NCI-H1105 treated with DMSO at 0.1 percent for 48 hours (cell line): ENCODE results near the gene DCXR.

ENCODE experiments used
- DNase-seq: peaks from one replicate; lab custom pipeline; 2025; lab: John Stamatoyannopoulos, UW

Gene DCXR

DNA sequence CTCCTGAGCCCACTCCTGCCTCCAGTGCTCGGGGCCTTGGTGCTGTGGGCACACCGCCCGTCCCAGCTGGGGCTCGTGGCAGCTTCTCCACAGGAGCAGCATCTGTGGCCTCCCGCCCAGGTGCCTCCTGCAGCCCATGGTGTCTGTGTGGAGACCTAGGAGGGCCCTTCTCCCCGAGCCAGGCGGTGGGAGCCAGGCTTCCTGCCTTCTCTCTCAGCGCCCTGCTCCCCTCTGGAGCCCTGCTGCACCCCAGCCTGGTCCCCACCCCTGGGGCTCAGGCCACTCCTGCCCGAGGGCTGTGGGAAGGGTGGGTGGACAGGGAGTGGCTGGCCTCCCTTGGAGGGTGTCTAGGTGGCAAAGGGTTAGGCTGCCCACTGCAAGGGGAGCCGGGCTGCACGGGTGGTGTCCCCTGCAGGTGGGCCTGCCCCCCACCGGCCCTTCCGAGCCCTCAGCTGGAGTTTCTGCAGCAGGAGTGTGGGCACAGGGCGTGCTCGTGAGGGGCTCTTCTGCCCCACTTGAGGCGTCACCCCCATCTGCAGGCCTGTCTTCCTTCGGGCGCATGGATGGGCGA lies 25.8 kb downstream of the DCXR start:
- no peak for DNase-seq

DNA sequence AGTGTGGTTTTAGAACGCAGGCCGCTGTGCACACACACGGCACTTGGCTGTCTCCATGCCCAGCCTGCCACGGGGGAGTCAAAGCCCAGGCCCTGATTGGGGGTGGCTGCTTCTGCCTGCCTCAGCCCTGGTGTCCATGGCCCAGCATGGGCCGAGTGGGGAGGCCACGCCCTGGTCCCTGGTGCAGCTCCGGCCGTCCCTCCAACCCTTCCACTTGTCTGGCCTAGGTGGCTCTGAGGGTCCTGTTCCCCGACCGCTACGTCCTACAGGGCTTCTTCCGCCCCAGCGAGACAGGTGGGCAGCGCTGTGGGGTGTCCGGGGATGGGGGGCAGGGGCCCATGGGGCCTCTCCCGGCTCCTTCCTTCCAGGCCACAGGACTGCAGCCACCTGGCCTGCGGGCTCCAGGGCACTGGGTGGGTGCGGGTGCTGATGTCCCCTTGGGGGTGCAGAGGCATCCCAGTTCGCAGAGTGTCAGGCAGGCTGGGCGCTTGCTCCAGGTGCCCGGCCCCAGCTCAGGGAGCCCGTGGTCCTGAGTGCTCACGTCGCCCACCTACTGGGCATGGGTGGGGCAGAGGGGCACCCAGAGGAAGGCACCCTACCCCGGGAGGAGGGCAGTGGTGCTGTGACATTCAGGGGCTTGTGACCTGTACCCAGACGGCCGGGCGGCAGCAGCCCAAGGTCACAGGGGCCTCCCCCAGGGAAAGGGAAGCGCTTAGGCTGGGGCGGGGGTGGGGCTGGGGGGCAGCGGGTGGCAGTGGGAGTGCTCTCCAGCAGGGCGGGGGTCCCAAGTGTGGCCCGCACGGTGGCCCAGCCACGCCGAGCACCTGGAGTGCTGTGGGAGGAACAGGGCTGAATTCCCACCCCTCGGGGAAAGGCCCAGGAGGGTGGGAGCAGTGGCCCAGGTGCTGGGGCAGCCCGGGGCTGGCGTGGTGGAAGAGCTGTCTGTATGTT lies 26.6 kb downstream of the DCXR start:
- DNase-seq, result no peak

- DNase-seq, result no peak
Measured at GRCh38 chr17:82009413-82009812, 28.1 kb downstream of the DCXR start.

DNA sequence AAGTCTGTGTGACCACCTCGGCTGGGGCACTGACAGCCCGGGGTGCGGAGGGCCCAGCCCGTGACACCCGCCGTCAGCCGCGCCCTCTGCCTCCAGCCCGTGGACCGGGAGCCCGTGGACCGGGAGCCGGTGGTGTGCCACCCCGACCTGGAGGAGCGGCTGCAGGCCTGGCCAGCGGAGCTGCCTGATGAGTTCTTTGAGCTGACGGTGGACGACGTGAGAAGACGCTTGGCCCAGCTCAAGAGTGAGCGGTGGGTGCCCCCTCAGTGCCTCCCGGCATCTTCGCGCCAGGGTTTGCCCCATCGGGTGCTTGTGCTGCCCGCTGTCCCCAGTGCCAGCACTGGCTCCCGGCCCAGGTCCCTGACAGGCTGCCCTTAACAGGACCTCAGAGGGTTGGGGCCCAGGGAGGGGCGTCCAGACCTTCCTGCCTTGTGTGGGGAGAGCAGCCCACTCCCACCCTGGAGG lies 28.5 kb downstream of the DCXR start:
- DNase-seq, result no peak

GRCh38 chr17:82008258-82008940 lies 29.1 kb downstream of the DCXR start:
- DNase-seq, result no peak

DNA sequence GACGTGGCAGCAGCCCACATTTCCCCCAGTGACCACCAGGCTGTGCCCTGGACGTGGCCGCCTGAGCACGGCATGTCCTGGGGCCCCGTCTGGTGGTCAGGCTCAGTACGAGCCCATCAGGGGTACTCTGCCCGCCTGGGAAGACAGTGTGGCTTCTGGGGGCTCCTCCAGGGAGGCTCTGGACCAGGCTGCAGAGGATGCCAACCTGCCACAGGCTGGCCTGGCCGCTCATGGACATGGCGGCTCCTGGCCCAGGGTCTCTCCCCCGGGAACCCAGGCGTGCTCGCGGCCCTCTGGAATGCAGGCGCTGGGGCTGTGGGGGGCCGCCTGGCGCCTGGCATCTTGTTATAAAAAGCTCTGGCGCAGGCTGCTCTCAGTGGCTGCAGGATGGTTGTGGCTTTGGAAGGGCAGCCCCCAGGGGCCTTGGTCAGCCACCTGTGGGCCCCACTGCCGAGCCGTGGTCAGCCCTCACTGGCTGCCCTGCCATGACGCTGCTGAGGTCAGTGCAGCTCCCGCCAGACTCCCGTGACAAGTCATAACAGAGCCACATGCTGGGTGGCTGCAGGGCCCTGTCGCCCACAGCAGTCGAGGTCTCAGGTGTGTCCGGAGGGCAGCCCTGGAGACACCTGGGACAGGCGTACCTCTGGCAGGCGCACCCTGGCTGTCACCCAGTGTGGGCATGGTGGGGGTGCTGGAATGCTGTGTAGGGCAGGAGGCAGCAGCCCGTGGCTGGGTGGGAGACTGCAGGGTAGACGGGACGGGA lies 29.8 kb downstream of the DCXR start:
- no peak for DNase-seq

DNA sequence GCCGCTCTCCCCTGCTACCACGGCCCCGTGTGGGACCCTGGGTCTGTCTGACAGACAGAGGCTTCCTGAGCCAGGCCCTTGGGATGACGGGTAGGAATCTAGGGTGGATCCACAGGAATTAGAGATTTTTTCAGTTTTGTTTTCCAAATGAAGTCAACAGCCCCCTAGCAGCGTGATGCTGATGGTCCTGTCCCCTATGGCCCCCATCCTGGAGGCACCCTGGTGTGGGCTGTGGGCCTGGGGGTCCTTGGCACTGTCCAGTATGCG lies 30.3 kb downstream of the DCXR start:
- no peak for DNase-seq

DNA sequence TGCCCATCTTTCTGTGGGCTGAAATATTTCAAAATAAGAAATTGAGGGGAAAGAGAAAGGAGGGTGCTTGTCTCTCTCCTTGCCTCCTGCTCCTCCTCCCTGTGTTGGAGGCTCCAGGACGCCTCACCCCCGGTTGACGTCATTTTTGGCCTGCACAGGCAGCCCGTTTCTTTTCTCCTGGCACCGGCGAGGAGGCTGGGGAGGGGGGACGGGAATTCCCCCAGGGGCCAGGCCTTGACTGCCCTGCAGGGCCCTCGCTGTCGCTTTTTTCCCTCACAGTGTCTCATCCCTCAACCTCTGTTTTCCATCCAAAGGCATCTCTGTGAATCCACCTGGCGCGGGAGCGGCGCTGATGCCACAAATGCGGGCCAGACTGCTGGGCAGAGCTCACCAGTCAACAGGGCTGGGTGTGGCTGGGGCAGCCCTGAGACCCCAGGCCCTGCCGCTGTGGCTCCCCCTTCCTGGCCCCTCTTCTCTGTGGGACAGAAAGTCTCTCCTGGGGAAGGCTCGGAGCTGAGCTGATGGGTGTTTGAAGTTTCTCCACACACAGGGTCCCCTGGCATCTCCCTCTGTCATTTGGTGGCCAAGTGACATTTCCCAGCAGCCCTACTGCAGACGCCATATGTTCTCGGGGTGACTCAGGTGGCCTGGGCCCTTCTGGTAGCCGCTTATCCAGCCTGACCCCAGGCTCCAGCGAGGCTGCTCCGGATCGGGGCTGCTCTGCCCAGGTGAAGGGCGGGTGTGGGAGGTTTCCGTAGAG lies 30.8 kb downstream of the DCXR start:
- no peak for DNase-seq

DNA sequence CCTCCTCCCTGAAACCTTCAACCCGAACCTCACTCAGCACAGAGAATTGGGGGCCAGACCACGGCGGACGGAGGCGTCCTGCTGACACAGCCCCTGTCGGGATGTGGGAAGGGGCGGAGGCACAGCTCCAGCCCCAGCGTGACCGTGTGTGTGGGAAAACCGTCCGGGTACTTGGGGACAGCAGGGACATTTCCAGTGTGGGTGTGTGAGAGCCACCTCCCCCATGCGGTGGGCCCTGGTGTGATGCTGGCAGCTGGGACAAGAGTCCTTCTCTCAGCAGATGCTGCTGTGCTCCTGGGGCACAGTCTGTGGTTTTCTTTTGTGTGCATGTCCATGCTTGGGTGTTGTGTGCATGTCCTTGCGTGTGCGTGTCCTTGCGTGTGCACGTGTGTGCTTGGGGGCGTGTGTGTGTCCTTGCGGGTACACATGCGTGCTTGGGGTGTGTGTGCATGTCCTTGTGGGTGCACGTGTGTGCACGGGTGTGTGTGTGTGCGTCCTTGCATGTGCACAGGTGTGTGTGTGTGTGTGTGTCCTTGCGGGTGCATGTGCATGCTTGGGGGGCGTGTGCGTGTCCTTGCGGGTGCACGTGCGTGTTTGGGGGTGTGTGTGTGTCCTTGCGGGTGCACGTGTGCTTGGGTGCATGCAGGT lies 31.7 kb downstream of the DCXR start:
- no peak for DNase-seq

GRCh38 chr17:82004517-82005455 lies 32.7 kb downstream of the DCXR start:
- no peak for DNase-seq

- DNase-seq, result no peak
Measured at GRCh38 chr17:82003411-82004381, 33.8 kb downstream of the DCXR start.

- no peak for DNase-seq
Measured at GRCh38 chr17:82001571-82002056, 35.9 kb downstream of the DCXR start.

- DNase-seq, result no peak
Measured at GRCh38 chr17:82000803-82001570, 36.5 kb downstream of the DCXR start.

DNA sequence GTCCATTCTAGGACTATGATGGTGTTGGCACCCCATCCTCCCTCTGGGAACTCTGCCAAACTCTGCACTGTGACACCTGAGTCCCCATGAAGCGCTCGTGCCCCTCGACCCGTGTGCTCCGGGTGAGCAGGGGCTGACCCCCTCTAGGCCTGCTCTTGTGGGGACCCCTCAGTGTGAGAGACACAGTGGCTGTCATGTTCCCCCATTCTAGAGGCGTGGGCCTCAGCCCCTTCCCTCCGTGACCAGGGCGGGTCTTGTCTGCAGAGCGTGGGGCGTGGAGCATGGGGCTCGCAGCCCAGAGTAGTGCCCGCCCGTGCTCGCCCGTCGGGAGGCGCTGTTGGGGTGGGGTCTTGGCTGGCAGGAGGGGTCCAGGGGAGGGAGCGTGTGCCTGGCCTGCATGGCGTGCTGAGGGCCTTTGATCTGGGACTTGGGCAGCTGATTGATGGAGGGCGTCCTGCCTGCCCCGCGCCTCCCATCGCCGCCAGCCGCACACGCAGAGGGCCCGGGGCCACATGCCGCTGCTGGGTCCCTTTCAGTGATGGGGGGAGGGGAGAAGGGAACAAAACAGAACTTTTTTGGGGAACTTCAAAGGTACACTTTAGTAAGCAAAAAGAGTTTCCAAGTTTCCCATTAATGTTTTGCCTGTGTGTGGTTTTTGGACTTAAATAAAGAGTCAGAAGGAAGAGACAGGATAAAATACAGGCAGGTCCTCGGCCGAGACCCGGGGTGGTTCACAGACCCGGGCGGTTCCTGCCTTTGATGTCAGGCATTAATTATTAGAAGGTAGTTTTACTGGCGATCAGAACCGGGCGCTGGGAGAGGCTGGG lies 37.3 kb downstream of the DCXR start:
- no peak for DNase-seq

DNA sequence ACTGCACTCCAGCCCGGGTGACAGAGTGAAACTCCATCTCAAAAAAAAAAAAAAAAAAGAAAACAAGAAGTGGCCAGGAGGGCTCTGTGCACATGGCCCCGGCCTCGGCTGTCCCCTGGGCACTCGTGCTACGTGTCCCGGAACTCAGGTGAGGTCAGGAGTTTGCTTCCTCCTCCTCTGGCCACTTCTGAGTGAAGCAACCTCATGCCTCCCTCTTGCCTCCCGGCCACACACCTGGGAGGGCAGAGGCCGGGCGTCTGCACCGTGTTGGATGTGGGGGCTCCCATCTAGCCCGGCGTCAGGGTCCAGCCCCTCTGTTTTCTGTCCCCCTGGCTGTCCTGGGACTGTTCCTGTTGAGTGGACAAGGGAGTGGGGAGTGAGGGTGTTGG lies 37.9 kb downstream of the DCXR start:
- no peak for DNase-seq

GRCh38 chr17:81998691-81999438 lies 38.6 kb downstream of the DCXR start:
- no peak for DNase-seq
